ENCODE measurements around the gene JAKMIP1. TPM values are rescaled to one million over a fixed set of nuclear protein-coding genes. Genes with fewer than 3 reads are reported as not detected.

Gene JAKMIP1
- total and polyA plus RNA-seq, 2 of the 13 experiments (the other 11 are each of a cell fraction or from before 2014, with no cell fraction given): not detected

- Histone ChIP-seq H3K27ac (ENCODE audit: extremely low read length, insufficient read depth, low read length) (no peak overlapping the region), H3K9ac (ENCODE audit: insufficient read depth, low read depth, low read length) (no peak overlapping the region), H3K36me3 (replicated peaks in 1 of 2; ENCODE audit: control insufficient read depth in 1 of 2, insufficient read depth in 2 of 2, low read length in 2 of 2) (no peaks in the 10 kb centered on the region), H3K4me3 (replicated peaks in 1 of 3; ENCODE audit: insufficient read depth in 1 of 3, low read depth in 2 of 3, low read length in 3 of 3) (no peak overlapping the region), H3K27me3 (ENCODE audit: control insufficient read depth in 1 of 2, insufficient read depth in 2 of 2, low read length in 2 of 2) (peaks cover 2 to 18% of the 10 kb centered on the region in 2 experiments; a peak in 3 of 5 replicates), H2AFZ (ENCODE audit: low read length) (no peak overlapping the region), H3K4me2 (ENCODE audit: low read depth, low read length) (no peak overlapping the region), H3K79me2 (ENCODE audit: insufficient read depth, low read length) (no peaks in the 10 kb centered on the region), H3K4me1 (ENCODE audit: insufficient read depth, low read length) (0 out of 2 replicates have a peak, but pooled peaks cover 6% of the 10 kb centered on the region), H4K20me1 (ENCODE audit: insufficient read depth, low read length) (no peaks in the 10 kb centered on the region), H3K9me3 (ENCODE audit: low read length) (no peaks in the 10 kb centered on the region)
- no peak for ATAC-seq
- in situ Hi-C loops (cut with HindIII; ENCODE audit: extremely low pct_ligation_motif_present, low pct_unique_long_range_greater_than_20kb) (no loop called here), intact Hi-C loops (cut with micrococcal nuclease; ENCODE audit: unreplicated experiment) (no loop called here)
- FAIRE-seq: no peak
- no TSS peak for BruUV-seq (replicated peaks)
- CTCF ChIA-PET (ENCODE audit: low intra/inter-chr PET ratio, low total read pairs): no interaction called here
- no peak for DNase-seq (ENCODE audit: low spot score)
- POLR2A ChIA-PET: no interaction called here
- 26% methylated on average over 8 of the region's 8 CpGs for WGBS (ENCODE audit: low lambda C conversion rate)
- no peak for TF ChIP-seq ZNF263 (CRISPR knock-in tag; IDR thresholded peaks at IDR 0.05)
- no peak for TF ChIP-seq ZNF644 (CRISPR knock-in tag; IDR thresholded peaks at IDR 0.05; ENCODE audit: low read depth)
- TF ChIP-seq SIX4 (CRISPR knock-in tag; IDR thresholded peaks at IDR 0.05): no peak
- no peak for TF ChIP-seq SRSF1 (optimal IDR thresholded peaks at IDR 0.05; ENCODE audit: low read depth, low read length)
- TF ChIP-seq, protein P1, sequence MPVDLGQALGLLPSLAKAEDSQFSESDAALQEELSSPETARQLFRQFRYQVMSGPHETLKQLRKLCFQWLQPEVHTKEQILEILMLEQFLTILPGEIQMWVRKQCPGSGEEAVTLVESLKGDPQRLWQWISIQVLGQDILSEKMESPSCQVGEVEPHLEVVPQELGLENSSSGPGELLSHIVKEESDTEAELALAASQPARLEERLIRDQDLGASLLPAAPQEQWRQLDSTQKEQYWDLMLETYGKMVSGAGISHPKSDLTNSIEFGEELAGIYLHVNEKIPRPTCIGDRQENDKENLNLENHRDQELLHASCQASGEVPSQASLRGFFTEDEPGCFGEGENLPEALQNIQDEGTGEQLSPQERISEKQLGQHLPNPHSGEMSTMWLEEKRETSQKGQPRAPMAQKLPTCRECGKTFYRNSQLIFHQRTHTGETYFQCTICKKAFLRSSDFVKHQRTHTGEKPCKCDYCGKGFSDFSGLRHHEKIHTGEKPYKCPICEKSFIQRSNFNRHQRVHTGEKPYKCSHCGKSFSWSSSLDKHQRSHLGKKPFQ (CRISPR knock-in tag; IDR thresholded peaks at IDR 0.05; ENCODE audit: insufficient replicate concordance): no peak
- TF ChIP-seq ZNF598 (CRISPR knock-in tag; IDR thresholded peaks at IDR 0.05; ENCODE audit: borderline replicate concordance): no peak
- TF ChIP-seq, protein P2, sequence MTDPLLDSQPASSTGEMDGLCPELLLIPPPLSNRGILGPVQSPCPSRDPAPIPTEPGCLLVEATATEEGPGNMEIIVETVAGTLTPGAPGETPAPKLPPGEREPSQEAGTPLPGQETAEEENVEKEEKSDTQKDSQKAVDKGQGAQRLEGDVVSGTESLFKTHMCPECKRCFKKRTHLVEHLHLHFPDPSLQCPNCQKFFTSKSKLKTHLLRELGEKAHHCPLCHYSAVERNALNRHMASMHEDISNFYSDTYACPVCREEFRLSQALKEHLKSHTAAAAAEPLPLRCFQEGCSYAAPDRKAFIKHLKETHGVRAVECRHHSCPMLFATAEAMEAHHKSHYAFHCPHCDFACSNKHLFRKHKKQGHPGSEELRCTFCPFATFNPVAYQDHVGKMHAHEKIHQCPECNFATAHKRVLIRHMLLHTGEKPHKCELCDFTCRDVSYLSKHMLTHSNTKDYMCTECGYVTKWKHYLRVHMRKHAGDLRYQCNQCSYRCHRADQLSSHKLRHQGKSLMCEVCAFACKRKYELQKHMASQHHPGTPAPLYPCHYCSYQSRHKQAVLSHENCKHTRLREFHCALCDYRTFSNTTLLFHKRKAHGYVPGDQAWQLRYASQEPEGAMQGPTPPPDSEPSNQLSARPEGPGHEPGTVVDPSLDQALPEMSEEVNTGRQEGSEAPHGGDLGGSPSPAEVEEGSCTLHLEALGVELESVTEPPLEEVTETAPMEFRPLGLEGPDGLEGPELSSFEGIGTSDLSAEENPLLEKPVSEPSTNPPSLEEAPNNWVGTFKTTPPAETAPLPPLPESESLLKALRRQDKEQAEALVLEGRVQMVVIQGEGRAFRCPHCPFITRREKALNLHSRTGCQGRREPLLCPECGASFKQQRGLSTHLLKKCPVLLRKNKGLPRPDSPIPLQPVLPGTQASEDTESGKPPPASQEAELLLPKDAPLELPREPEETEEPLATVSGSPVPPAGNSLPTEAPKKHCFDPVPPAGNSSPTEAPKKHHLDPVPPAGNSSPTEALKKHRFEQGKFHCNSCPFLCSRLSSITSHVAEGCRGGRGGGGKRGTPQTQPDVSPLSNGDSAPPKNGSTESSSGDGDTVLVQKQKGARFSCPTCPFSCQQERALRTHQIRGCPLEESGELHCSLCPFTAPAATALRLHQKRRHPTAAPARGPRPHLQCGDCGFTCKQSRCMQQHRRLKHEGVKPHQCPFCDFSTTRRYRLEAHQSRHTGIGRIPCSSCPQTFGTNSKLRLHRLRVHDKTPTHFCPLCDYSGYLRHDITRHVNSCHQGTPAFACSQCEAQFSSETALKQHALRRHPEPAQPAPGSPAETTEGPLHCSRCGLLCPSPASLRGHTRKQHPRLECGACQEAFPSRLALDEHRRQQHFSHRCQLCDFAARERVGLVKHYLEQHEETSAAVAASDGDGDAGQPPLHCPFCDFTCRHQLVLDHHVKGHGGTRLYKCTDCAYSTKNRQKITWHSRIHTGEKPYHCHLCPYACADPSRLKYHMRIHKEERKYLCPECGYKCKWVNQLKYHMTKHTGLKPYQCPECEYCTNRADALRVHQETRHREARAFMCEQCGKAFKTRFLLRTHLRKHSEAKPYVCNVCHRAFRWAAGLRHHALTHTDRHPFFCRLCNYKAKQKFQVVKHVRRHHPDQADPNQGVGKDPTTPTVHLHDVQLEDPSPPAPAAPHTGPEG (CRISPR knock-in tag; IDR thresholded peaks at IDR 0.05): no peak
- no peak for TF ChIP-seq TBX2 (CRISPR knock-in tag; IDR thresholded peaks at IDR 0.05; ENCODE audit: borderline replicate concordance)
- no peak for TF ChIP-seq ZNF710 (CRISPR knock-in tag; IDR thresholded peaks at IDR 0.05; ENCODE audit: borderline replicate concordance)
- no peak for TF ChIP-seq ZSCAN12 (CRISPR knock-in tag; IDR thresholded peaks at IDR 0.05)
- TF ChIP-seq TAF15 (IDR thresholded peaks at IDR 0.05; ENCODE audit: low read depth, low read length, poor library complexity, severe bottlenecking): no peak
Observed at GRCh38 chr4:6188687-6189305, 11.6 kb downstream of the JAKMIP1 start.
